GM21825 (cell line): Measurements from ENCODE around the gene EPB41.
"Not testable (repeated sequence)": the region's sequence is repeated elsewhere in the genome, so short reads cannot be mapped to it uniquely, and the experiment has no call there.

ENCODE experiments used
- ATAC-seq: cut with Tn5 transposase; IDR thresholded peaks from one replicate; pipeline ENCODE4 v1.9.1; 2021; ENCODE audit warnings: mild to moderate bottlenecking, moderate library complexity; ENCODE audit not compliant: unreplicated experiment

The EPB41 gene

DNA sequence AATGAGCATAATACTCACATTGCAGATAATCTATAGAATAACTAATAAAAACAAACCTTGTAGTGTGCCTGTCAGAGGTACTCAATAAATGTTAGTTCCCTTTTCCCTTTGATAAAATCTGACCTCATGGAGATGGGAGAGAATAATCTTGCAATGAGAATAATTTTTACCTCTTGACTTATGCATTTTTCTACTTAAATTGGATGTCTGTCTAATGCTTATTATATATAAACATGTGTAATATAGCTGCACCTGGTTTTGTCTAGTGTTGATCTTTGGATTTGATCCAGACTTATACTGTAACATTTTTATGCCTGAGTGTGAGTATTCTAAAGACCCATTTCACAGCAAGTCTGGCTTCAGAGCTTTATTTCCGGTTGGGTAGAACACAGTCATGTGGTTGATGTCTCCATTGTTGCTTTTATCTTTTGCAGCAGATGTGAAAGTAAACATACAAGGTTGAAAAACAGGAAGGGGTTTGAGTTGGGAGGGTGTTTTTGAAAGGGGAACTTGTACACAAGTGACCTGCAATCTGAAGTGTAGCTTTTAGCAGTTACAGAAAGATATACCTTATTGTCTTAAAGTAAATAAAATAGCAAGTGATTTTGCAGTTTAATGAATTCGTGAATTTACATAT is 12.4 kb downstream of the EPB41 start:
- peak; percentile 83 for ATAC-seq

DNA sequence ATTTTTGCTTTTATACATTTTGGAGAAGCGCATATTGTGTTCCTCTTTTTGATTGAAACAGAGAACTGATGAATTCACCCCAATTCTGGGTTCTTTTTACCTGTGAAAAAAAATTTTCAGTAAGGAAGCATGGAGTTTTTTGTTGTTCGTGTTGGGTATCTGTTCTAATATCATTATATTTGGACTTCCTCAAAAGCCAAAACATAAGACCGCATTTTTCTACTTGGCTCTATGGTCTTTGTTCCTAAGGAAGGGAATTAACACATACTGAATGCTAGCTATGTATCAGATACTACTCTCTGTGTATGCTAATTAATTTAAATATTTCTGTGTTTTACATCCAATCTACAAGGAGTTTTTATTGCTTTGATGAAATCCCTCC is 12.9 kb downstream of the EPB41 start:
- ATAC-seq = no peak

DNA sequence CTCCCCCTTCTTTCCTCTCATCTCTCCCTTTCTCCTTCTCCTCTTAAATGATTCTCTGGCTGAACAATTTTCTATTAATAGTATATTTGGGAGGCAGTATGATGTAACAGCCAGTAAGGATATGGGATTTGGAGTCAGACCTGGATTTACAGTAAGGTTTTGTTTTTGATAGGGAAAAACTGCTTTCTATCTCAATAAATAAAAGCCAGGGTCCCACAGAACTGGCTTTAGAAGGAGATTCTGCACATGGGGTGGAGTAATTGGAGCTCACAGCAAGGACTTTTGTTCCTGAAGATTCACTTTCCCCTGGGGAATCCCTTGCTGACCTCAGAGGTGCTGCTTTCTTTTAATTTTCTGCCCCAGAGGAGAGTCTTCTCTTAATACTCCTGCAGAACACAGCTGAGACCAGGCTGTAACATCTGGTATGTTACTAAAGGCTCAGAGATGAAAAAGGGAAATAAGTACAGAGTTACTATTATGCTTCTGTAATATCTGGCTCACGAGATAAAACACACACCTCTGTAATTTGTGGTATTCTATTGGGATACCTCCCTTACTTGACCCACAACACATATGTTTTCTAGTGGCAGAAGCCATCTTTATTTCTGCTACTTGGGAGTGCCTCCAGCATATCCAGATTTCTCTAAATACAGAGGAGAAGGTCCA is 13.4 kb downstream of the EPB41 start:
- no peak for ATAC-seq

DNA sequence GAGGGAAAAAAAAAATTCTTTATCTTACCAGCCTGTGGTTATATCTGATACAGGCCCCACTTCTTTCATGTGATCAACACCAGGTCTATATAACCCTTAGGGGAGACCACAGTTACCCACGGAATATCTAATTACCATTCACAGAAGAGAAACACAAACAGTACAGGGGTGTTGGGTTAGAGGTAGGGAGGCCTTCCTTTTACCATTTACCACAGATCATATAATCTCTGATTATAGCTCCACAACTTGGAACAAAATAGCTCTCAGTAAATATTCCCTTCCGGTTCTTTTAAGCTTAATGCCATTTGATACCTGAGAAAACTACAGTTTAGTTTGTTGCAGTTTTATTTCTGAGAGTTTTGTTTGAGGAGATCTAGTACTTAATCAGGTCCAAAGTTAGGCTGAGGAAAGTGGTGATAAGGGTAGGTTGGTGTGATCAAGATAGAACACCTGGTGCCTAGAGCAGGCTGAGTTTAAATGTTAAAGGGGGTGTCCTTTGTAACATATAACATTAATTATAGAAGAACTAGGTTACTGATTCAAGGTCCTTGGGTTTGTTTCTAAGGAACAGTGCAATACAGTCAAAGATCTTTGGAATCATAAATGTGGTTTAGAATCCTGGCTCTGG is 14.1 kb downstream of the EPB41 start:
- ATAC-seq = no peak

DNA sequence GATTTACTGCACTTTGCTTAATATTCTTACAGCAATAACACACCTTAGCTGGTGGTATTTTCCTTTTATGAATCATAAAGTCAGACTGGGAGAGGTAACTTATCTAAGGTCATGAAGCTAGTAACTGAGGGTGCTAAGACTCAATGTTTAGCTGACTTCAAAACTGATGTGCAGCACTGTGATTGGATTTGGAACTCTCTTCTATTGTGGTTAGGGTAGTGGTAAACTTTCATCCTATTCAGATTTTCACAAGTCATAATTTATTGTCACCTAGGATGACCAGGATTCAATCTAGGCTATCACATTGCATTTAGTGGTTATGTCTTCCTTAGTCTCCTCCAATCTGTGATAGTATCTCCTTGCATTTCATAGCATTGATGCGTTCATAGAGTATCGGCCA is 18.9 kb downstream of the EPB41 start:
- ATAC-seq = no peak

DNA sequence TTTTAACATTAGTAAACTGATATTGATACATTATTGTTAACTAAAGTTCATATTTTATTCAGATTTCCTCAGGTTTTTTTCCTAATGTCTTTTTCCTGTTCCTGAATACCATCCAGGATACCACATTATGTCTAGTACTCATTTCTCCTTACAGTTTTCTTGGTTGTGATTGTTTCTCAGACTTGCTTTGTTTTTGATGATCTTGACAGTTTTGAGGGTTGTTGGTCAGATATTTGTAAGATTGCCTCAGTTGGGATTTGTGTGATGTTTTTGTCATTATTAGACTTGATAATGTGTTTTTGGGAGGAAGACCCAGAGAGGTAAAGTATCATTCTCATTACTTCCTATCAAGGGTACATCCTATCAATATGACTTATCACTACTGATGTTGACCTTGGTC is 19.5 kb downstream of the EPB41 start:
- no peak for ATAC-seq

DNA sequence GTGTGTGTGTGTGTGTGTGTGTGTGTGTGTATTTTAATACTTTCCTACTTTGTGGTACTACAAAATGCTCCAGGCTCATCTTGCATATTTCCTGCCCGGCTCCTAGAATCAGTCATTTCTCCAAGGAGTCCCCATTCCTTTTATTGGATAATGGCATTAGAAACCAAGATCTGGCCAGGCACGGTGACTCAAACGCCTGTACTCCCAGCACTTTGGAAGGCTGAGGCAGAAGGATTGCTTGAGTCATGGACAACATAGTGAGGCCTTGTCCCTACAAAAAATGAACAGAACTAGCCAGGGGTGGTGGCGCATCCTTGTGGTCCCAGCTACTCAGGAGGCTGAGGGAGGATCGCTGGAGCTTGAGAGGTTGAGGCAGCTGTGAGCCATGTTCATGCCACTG is 20.3 kb downstream of the EPB41 start:
- ATAC-seq = no peak

DNA sequence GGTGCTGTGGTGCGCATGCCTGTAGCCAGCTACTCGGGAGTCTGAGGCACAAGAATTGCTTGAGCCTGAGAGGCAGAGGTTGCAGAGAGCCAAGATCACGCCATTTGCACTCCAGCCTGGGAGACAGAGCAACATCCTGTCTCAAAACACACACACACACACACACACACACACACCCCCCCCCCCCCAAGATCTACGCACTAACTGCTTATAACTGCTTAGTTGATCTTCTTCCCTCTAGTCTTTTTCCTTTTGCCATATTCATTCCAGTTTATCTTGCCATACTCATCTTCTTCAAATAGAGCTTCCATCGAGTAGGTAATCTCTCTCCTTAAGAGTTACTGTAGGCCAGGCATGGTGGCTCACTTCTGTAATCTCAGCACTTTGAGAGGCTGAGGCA is 20.9 kb downstream of the EPB41 start:
- ATAC-seq = no peak

DNA sequence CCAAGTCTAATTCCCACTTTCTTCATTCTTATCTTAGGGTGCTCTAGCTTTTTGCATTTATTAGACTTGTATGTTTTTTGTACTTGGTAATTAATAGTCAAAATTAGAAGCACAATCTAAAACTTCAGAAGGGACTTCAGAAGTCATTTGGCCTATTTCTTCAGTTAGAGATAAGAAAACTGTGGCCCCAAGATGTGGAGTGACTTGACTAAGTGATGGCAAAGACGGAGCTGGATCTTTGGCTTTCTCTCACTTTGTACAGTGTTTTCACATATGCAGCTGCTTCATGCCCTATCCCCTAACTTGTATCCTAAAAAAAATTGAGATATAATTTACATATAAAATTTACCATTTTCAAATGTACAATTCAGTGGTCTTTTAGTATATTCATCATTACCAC is 21.7 kb downstream of the EPB41 start:
- no peak for ATAC-seq

DNA sequence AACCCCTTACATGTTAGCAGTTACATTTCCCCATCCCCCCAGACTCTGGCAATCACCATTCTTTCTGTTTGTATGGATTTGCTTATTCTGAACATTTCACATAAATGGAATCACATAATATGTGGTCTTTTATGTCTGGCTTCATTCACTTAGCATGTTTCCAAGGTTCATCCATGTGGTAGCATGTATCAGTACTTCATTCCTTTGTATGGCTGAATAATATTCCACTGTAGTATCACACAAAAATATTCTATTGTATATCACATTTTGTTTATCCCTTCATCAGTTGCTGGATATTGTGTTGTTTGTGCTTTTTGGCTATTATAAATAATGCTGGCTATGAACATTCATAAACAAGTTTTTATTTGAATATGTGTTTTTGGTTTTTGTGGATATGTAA is 22.2 kb downstream of the EPB41 start:
- no peak for ATAC-seq

DNA sequence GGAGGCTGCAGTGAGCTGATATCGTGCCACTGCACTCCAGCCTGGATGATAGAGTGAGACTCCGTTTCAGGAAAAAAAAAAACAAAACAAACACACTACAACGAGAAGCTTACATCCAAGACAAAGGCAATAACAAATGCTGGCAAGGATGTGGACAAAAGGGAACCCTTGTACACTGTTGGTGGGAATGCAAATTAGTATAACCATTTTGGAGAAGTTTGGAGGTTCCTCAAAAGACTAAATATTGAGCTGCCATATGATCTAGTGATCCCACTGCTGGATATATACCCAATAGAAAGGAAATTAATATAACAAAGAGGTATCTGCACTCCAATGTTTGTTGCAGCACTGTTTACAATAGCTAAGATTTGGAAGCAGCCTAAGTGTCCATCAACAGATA is 29.2 kb downstream of the EPB41 start:
- not testable (repeated sequence) for ATAC-seq

DNA sequence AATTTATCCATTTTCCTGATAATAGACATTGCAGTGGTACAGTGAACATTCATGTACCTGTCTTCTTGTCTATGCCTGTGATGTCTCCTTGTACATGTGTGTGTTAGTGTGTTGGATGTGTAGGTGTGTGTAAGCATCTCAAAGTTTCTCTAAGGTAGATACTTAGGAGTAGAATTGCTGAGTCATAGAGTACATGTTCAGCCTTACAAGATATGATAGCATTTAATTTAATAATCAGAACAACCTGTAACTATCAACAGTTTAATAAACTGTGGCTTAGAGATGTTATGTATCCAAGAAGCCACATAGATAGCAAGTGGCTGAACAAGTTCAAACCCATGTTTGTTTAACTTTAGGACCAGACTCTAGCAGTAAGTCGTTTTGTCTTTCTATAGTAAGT is 35.6 kb downstream of the EPB41 start:
- no peak for ATAC-seq

DNA sequence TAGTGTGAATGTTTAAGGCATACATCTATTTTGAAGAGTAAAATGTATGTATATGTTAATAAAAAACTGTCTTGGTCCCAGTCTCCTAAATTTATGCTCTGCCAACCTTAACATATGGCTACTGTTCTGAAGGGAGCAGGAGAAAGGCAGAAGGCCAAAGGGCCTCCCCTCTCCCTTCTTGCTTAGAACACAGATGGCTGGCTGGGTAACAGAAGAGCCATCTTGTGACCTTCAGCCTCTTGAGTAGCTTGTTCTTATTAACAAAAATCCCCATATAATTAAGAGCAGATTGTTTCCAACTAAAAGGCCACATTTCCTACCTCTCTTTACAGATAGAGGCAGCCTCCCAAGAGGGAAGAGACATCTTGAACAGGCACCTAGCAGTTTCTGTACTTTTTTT is 36.1 kb downstream of the EPB41 start:
- no peak for ATAC-seq

DNA sequence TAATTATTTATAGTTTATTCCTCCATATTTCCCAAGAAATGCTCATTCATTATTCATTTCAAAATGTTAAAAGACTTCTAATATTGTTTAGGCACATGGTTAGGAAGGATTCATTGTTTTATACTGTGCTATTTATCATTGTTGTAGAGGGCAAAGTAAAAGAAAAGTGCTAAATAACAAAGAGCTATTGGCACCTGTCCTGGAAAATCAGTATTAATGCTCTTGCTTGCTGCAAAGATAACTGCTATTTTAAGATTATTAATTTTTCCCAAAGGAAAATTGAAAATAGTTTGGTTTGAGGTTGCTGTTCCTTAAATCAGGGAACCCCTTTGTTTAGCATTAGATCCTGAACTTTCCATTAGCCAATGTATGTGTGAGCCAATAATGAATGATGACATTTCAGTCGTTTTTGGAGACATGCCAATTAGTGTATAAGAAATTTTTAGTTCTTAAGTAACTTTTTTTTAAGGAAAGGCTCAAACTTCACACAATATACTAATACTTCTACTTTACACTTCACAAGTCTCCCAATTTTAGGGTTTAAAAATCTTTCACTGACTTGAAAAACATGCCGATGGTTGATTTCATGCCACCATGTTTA is 39.9 kb downstream of the EPB41 start:
- no peak for ATAC-seq

DNA sequence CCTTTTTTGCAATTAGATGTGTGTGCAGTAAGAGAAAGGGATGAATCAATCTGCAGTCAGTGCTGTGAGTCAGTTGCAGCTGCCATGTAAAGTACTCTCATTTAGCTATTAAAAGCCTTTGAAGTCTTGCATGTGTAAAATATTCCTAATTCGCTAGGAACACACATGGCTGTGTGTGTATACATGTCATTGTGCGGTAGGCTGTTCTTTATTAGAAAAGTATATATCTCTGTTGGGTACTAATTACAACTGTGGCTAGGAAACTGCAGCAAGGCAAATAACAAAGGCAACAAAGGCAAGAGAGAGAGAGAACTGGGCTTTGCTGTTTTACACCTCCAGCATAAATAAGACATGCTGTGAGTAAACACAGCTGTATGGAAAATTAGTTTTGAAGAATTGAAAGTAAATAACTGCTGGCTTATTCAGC is 41.7 kb downstream of the EPB41 start:
- ATAC-seq = no peak

DNA sequence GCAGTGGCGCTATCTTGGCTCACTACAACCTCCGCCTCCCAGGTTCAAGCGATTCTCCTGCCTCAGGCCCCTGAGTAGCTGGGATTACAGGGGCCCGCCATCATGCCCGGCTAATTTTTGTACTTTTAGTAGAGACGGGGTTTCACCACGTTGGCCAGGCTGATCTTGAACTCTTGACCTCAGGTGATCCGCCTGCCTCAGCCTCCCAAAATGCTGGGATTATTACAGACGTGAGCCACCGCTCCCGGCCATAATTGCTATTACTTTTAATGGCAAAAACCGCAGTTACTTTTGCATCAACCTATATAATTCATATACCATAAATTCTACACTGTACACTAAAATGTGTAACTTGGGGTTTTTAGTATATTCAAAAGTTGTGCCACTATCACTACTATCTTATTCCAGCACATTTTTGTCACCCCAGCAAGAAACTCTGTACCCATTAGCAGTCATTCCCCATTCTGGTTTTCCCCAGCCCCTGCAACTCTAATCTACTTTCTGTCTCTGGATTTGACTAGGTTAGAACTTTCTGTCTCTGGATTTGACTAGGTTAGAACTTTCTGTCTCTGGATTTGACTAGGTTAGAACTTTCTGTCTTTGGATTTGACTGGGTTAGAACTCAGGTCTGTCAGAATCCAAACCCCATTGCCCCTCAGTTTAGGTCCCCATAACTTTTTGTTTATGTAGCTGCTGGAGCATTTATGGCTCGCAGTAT is 47.9 kb downstream of the EPB41 start:
- not testable (repeated sequence) for ATAC-seq

DNA sequence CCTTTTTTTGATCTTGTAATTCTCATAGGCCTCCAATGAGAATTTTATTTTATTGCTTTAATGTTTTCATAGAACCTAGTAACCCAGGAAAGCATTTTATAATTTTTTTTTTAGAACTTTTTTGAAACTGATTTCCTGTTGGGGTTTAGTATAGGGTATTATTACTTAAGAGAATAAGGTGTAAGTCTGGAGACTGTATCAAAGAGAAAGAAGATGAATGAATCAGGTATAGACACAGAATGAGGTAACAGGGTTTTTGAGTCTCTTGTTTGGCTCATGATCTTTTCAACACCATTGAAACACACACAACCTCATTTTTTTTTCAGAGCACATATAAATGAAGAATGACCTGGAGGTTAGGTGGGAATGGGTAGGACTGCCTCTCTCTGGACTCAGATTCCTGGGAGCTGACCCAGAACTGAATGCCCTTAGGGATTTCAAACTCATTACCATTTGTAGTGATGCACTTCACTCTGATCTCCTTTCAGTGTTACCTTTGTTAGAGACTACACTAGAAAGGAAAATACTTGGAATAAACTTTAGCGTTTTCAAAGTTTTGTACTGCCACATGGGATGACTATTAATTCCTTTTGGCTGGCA is 51.0 kb downstream of the EPB41 start:
- no peak for ATAC-seq

DNA sequence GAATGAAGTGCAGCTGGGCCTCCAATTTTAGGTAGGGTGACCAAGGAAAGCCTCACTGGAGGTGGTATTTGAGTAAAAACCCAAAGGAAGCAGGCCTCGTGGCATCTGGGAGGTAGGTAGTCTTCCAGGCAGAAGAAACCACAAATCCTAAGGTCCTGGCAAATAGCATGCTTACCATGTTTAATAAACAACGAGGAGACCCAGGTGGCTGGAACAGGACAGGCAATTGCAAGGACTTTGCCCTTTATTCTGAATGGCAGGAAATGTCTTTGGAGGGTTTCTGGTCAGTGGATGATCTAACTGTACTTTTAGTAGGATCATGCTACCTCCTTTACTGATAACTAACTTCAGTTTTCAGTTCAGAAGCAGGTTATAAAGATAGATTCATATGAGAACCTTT is 52.2 kb downstream of the EPB41 start:
- no peak for ATAC-seq

DNA sequence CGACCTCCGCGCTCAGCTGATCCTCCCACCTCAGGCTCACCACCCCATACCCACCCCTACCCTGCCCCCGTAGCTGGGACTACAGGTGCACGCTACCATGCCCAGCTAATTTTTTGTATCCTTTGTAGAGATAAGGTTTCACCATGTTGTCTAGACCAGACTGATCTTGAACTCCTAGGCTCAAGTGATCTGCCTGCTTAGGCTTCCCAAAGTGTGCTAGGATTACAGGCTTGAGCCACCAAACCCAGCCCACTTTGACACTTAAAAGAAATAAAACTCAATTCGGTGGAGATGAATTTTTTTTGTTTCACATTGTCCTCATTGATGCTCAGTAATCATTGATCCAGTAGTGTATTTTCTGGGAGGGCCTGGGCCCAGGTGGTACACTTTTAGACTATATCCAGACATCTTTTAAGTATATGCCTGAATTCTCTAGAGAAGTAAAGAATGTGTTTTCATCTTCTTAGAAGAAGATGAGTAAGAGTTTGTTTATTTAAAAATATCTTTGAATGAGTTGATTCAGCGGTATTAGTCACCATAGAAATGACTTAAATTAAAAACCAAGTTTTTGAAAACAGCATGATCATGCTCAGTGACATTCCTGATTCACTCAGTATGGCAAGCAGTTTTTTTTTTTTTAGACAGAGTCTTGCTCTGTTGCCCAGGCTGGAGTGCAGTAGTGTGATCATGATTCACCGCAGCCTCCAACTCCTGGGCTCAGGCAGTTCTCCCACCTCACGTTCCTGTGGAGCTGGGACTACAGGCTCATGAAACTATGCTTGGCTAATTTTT is 57.8 kb downstream of the EPB41 start:
- no peak for ATAC-seq
